GM18520 (cell line): ENCODE data around the gene ATRX.
"Not testable (repeated sequence)": the region's sequence is repeated elsewhere in the genome, so short reads cannot be mapped to it uniquely, and the experiment has no call there.

ENCODE experiments used
- ATAC-seq: cut with Tn5 transposase; IDR thresholded peaks from one replicate; pipeline ENCODE4 v1.9.1; 2021; ENCODE audit not compliant: unreplicated experiment

ATRX gene

GRCh38 chrX:77635373-77635772 lies 150.6 kb downstream of the ATRX start:
- ATAC-seq, result no peak

GRCh38 chrX:77628294-77629025 lies 157.6 kb downstream of the ATRX start:
- ATAC-seq, result no peak

- ATAC-seq, result no peak
Observed at GRCh38 chrX:77622672-77623071, 163.3 kb downstream of the ATRX start.

GRCh38 chrX:77622233-77622632 lies 163.8 kb downstream of the ATRX start:
- ATAC-seq, result no peak

GRCh38 chrX:77621453-77621852 lies 164.6 kb downstream of the ATRX start:
- not testable (repeated sequence) for ATAC-seq

- ATAC-seq, result no peak
Observed at GRCh38 chrX:77617206-77617605, 168.8 kb downstream of the ATRX start.

GRCh38 chrX:77603635-77604336 lies 182.2 kb downstream of the ATRX start:
- no peak for ATAC-seq

- ATAC-seq, result no peak
Observed at GRCh38 chrX:77597511-77597910, 188.5 kb downstream of the ATRX start.

GRCh38 chrX:77597090-77597489 lies 188.9 kb downstream of the ATRX start:
- no peak for ATAC-seq

- no peak for ATAC-seq
Observed at GRCh38 chrX:77595848-77596247, 190.2 kb downstream of the ATRX start.

- ATAC-seq, result no peak
Observed at GRCh38 chrX:77572322-77572721, 213.7 kb downstream of the ATRX start.

- no peak for ATAC-seq
Observed at GRCh38 chrX:77565278-77565677, 220.7 kb downstream of the ATRX start.

GRCh38 chrX:77564823-77565222 lies 221.2 kb downstream of the ATRX start:
- ATAC-seq, result no peak

GRCh38 chrX:77561372-77561771 lies 224.6 kb downstream of the ATRX start:
- ATAC-seq, result no peak

GRCh38 chrX:77556276-77556675 lies 229.7 kb downstream of the ATRX start:
- no peak for ATAC-seq

- no peak for ATAC-seq
Observed at GRCh38 chrX:77548751-77549150, 237.3 kb downstream of the ATRX start.

- ATAC-seq, result not testable (repeated sequence)
Observed at GRCh38 chrX:77539778-77540177, 246.2 kb downstream of the ATRX start.

- ATAC-seq, result not testable (repeated sequence)
Observed at GRCh38 chrX:77531261-77531660, 254.8 kb downstream of the ATRX start.

- ATAC-seq, result no peak
Observed at GRCh38 chrX:77528034-77528433, 258.0 kb downstream of the ATRX start.

- no peak for ATAC-seq
Observed at GRCh38 chrX:77527233-77528001, 258.6 kb downstream of the ATRX start.

- no peak for ATAC-seq
Observed at GRCh38 chrX:77519765-77520164, 266.3 kb downstream of the ATRX start.

- ATAC-seq, result no peak
Observed at GRCh38 chrX:77514177-77514576, 271.8 kb downstream of the ATRX start.
